K562 (cell line): ENCODE measurements around the gene DBP. TPM values are rescaled to one million over a fixed set of nuclear protein-coding genes. Genes with fewer than 3 reads are reported as not detected.
A peak's percentile ranks its signal among the peaks of the same experiment; 100 is the strongest.

Experiments
- ATAC-seq: fragments of 200-7000 bp; cut with Tn5 transposase; 3 replicates; pipeline ENCODE4 v1.9.1; 2020; ENCODE audit warnings: moderate library complexity
- BruUV-seq: library from RNA; stranded (reverse); fragments of 400-500 nt; replicated peaks from 2 replicates; lab custom pipeline; 2021; lab: Mats Ljungman, UMichigan
- CTCF ChIA-PET: fragments of 300-600 bp; formaldehyde crosslinking; extraction: SDS; loops from one replicate; lab custom pipeline; 2021; ENCODE audit warnings: low intra/inter-chr PET ratio; lab: Yijun Ruan, JAX
- POLR2A ChIA-PET: fragments of 300-600, 350-650 bp; sonication (Branson Sonifier 250); formaldehyde crosslinking; extraction: SDS; loops from one replicate; lab custom pipeline; 2021; ENCODE audit warnings: antibody characterized with exemption, inconsistent platforms; lab: Yijun Ruan, JAX
- DNase-seq, 4 experiments: peaks; one replicate each; pipeline versions ENCODE4 v3.0.0 to v3.0.0-alpha.2; 2011 to 2018; ENCODE audit warnings: low spot score in 3 of 4, mixed read lengths in 3 of 4; ENCODE audit errors: extremely low read depth in 1 of 4
- FAIRE-seq: peaks from 2 replicates; lab custom pipeline; 2011; peaks lifted over from hg19 to GRCh38; lab: Jason Lieb, UNC
- H2AFZ ChIP-seq: 2 replicates; pipeline ENCODE4 v1.6.0; 2011; ENCODE audit warnings: low read depth, low read length, control low read depth, inconsistent platforms
- H3K27ac ChIP-seq: fragments of 200-600 bp; 3 replicates; pipeline ENCODE4 v1.8.0; 2011; ENCODE audit warnings: low read depth, mild to moderate bottlenecking, control low read depth, inconsistent platforms, low read length, moderate library complexity, mixed read lengths; ENCODE audit errors: extremely low read depth
- H3K27me3 ChIP-seq, 2 experiments: fragments of 300-600 bp in 1 of 2; 2 replicates in 1 of 2; 3 replicates in 1 of 2; pipeline versions ENCODE4 v1.6.0 to v1.8.0; 2011; ENCODE audit warnings: inconsistent platforms in 2 of 2, low read length in 2 of 2, mild to moderate bottlenecking in 1 of 2, mixed read lengths in 1 of 2, moderate library complexity in 1 of 2; ENCODE audit not compliant: control insufficient read depth in 2 of 2, insufficient read depth in 2 of 2
- H3K36me3 ChIP-seq: fragments of 300-600 bp; 3 replicates; pipeline ENCODE4 v1.8.0; 2011; ENCODE audit warnings: mild to moderate bottlenecking, low read length, inconsistent platforms; ENCODE audit not compliant: control insufficient read depth, insufficient read depth
- H3K4me1 ChIP-seq, 2 experiments: fragments of 200-600 bp in 1 of 2; replicated peaks in 1 of 2; 2 replicates in 1 of 2; 3 replicates in 1 of 2; pipeline versions ENCODE4 v1.5.1 to v1.8.0; 2011; ENCODE audit warnings: inconsistent platforms in 2 of 2, low read length in 2 of 2, mild to moderate bottlenecking in 1 of 2, mixed read lengths in 1 of 2, moderate library complexity in 1 of 2; ENCODE audit not compliant: control insufficient read depth in 2 of 2, insufficient read depth in 2 of 2
- H3K4me2 ChIP-seq: 2 replicates; pipeline ENCODE4 v1.6.1; 2011; ENCODE audit warnings: low read length, control low read depth, inconsistent platforms, mixed read lengths; ENCODE audit not compliant: insufficient read depth
- H3K4me3 ChIP-seq: fragments of 200-600 bp; sonication (generic), shearing (Covaris generic); 2 replicates; pipeline ENCODE4 v1.5.1; 2016; ENCODE audit warnings: control low read depth, inconsistent platforms
- H3K79me2 ChIP-seq: fragments of 200-600 bp; 3 replicates; pipeline ENCODE4 v1.8.0; 2011; ENCODE audit warnings: low read length, inconsistent platforms; ENCODE audit not compliant: control insufficient read depth, insufficient read depth
- H3K9ac ChIP-seq, 2 experiments: 2 replicates each; pipeline versions ENCODE4 v1.6.0 to v1.6.1; 2011; ENCODE audit warnings: low read depth in 2 of 2, low read length in 2 of 2, control low read depth in 1 of 2, inconsistent platforms in 1 of 2, mild to moderate bottlenecking in 1 of 2, mixed read lengths in 1 of 2; ENCODE audit not compliant: insufficient read depth in 1 of 2
- H3K9me1 ChIP-seq: one replicate; pipeline ENCODE4 v1.6.0; 2011; ENCODE audit warnings: inconsistent platforms, mild to moderate bottlenecking, low read length, moderate library complexity; ENCODE audit not compliant: control insufficient read depth, insufficient read depth
- H3K9me3 ChIP-seq: replicated peaks from 2 replicates; pipeline ENCODE4 v1.5.1; 2011; ENCODE audit warnings: low read depth, low read length, inconsistent platforms; ENCODE audit not compliant: control insufficient read depth, insufficient read depth
- H4K20me1 ChIP-seq: replicated peaks from 2 replicates; pipeline ENCODE4 v1.6.1; 2011; ENCODE audit warnings: low read length, inconsistent platforms, mixed read lengths; ENCODE audit not compliant: control insufficient read depth, insufficient read depth
- EGR1 ChIP-seq: fragments of 450-650 bp; conservative IDR thresholded peaks from 2 replicates; pipeline ENCODE4 v1.6.1; 2017; ENCODE audit warnings: mild to moderate bottlenecking
- POLR2G ChIP-seq: fragments of 200-400 bp; formaldehyde crosslinking; IDR thresholded peaks from 2 replicates; pipeline ENCODE4 v1.6.1; 2017; ENCODE audit warnings: low read depth, mild to moderate bottlenecking, antibody characterized with exemption, low read length, moderate library complexity
- SMARCA4 ChIP-seq: fragments of 450-650 bp; IDR thresholded peaks from 2 replicates; pipeline ENCODE4 v1.6.1; 2016
- WGBS: fragments of 100-300 bp; shearing (Covaris generic); methylation state at CpG from one replicate; pipeline ENCODE4 v1.1.6; 2016; ENCODE audit warnings: low coverage, mixed read lengths; ENCODE audit not compliant: insufficient coverage; ENCODE audit errors: missing lambda C conversion rate; 5-methylcytosine and 5-hydroxymethylcytosine counted together
- in situ Hi-C: fragments of 300-500 bp; cut with MboI; formaldehyde crosslinking; loops from 4 replicates; pipeline ENCODE4 v1.15.0; 2018; ENCODE audit warnings: inconsistent platforms, mixed read lengths
- intact Hi-C: fragments of 100-400 bp; cut with micrococcal nuclease; formaldehyde crosslinking; loops from 2 replicates; pipeline ENCODE4 v1.14.2; 2022
- polyA plus RNA-seq, 8 experiments: library from polyadenylated mRNA; depleted of rRNA in 4 of 8; stranded (reverse) in 5 of 8; unstranded in 3 of 8; fragments of >200 nt; fragmentation: Nextera tagmentation in 2 of 8; fragmentation: Illumina TruSeq in 1 of 8; extraction: Ambion mirVana in 2 of 8; extraction: Trizol in 1 of 8; gene quantifications; 2 replicates each; pipeline versions ENCODE4 v1.2.1 to v1.2.3, GENCODE V29; 2011 to 2014; ENCODE audit warnings: inconsistent platforms in 1 of 8, missing spikeins in 1 of 8
- total RNA-seq, 7 experiments: library from RNA; depleted of rRNA in 6 of 7; stranded (reverse); fragments of >200 nt in 6 of 7; fragmentation: Illumina TruSeq in 2 of 7; extraction: Trizol in 2 of 7; gene quantifications; 2 replicates each; pipeline versions ENCODE4 v1.2.1 to v1.2.3, GENCODE V29; 2011 to 2021; ENCODE audit warnings: low replicate concordance in 1 of 7

The DBP gene
- total and polyA plus RNA-seq, 9 of the 15 experiments (the other 6 are each of a cell fraction or from before 2014, with no cell fraction given): 0.25 to 5.5 (median 1.8) TPM

- Histone ChIP-seq H3K4me3 (no peak overlapping the region), H3K79me2 (peaks cover 3% of the 10 kb centered on the region; the same call in 2 of the 3 replicates), H2AFZ (no peak overlapping the region), H3K36me3 (peaks cover 5% of the 10 kb centered on the region; the same call in 1 of the 3 replicates), H4K20me1 (no peaks in the 10 kb centered on the region)
- no peak for FAIRE-seq
- CTCF ChIA-PET: no interaction called here
- TF ChIP-seq POLR2G: peak; percentile 42; the same call in 1 of the 2 replicates
- no peak for TF ChIP-seq SMARCA4
- no peak for TF ChIP-seq EGR1
- TF ChIP-seq, all 486 proteins: peak for 1
- Histone ChIP-seq H3K9me1 (peaks cover 4% of the 10 kb centered on the region), H3K9me3 (no peaks in the 10 kb centered on the region), H3K4me1 (peaks cover 27 to 79% of the 10 kb centered on the region in 2 experiments), H3K4me2 (no peak overlapping the region), H3K27ac (no peak overlapping the region), H3K9ac (no peak overlapping the region), H3K27me3 (no peaks in the 10 kb centered on the region)
- 85% methylated on average over 28 of the region's 47 CpGs for WGBS
- DNase-seq (no peak), ATAC-seq (no peak)
- intact Hi-C loops: no loop called here
- in situ Hi-C loops: no loop called here
- BruUV-seq: no TSS peak
- POLR2A ChIA-PET: interaction anchor here (0.6 to 1.7 kb wide), 8 partner anchors 11 to 363 kb away, joined by 3 to 15 read pairs (median 4); partner anchors contain the start of genes RPL18, RUVBL2 and SPHK2
Measured at GRCh38 chr19:48630296-48631063, 6.7 kb downstream of the DBP start.
